Calu3 (cell line): ENCODE data around the gene KCNG1. TPM values are rescaled to one million over a fixed set of nuclear protein-coding genes. Genes with fewer than 3 reads are reported as not detected.

Experiments used
- BruUV-seq: library from RNA; stranded (reverse); fragments of 400-500 nt; replicated peaks from 2 replicates; lab custom pipeline; 2021; lab: Mats Ljungman, UMichigan
- CTCF ChIA-PET: fragments of 300-600 bp; sonication (Branson Sonifier 250); formaldehyde crosslinking; loops from one replicate; lab custom pipeline; 2022; ENCODE audit warnings: antibody characterized with exemption; lab: Charles Lee
- DNase-seq: peaks from one replicate; pipeline ENCODE4 v3.0.0; 2022
- H3K27ac Mint-ChIP-seq: one replicate; pipeline ENCODE4 v1.8.0; 2022; ENCODE audit warnings: mixed read lengths; ENCODE audit not compliant: unreplicated experiment
- H3K27me3 Mint-ChIP-seq: one replicate; pipeline ENCODE4 v1.8.0; 2022; ENCODE audit warnings: mixed read lengths; ENCODE audit not compliant: unreplicated experiment
- H3K36me3 Mint-ChIP-seq: one replicate; pipeline ENCODE4 v1.8.0; 2022; ENCODE audit warnings: mild to moderate bottlenecking, moderate library complexity, mixed read lengths; ENCODE audit not compliant: insufficient read depth, unreplicated experiment
- H3K4me1 Mint-ChIP-seq: one replicate; pipeline ENCODE4 v1.8.0; 2022; ENCODE audit warnings: mild to moderate bottlenecking, low read depth, mixed read lengths; ENCODE audit not compliant: unreplicated experiment
- H3K4me3 Mint-ChIP-seq: one replicate; pipeline ENCODE4 v1.8.0; 2022; ENCODE audit warnings: mild to moderate bottlenecking, low read depth, moderate library complexity, mixed read lengths; ENCODE audit not compliant: unreplicated experiment
- H3K9me3 Mint-ChIP-seq: one replicate; pipeline ENCODE4 v1.8.0; 2022; ENCODE audit warnings: low read depth, mixed read lengths; ENCODE audit not compliant: unreplicated experiment
- intact Hi-C: fragments of 100-400 bp; cut with micrococcal nuclease; formaldehyde crosslinking; loops from one replicate; pipeline ENCODE4 v1.10.0; 2022; ENCODE audit not compliant: unreplicated experiment
- total RNA-seq: library from RNA; stranded (reverse); gene quantifications from 2 replicates; pipeline ENCODE4 v1.2.3, GENCODE V29; 2022
- TF ChIP-seq, protein P1 (sequence below): fragments of 200-600 bp; IDR thresholded peaks from one replicate; pipeline ENCODE4 v1.8.0; 2022; ENCODE audit warnings: antibody characterized with exemption; ENCODE audit not compliant: unreplicated experiment

Gene KCNG1
- total RNA-seq, 1 experiment from 2014 or later, result 3.9 TPM

DNA sequence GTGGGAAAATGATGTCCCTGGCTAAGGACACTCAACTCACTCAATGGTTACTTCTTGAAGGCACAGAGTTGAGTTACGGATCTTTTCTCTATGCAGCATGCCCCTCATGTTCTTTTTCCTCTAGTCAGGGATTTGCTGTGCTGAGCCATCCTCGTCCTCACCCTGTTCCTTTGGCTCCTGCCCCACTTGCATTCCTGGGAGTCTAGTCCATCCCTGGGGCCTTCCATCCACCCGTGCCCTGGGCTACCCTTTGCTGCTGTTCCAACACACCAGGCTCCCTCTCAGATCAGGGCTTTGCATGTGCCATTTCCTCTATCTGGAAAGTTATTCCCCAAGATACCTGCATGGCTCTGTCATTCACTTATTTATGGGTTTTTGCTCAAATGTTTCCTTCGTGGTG lies 13.3 kb upstream of the KCNG1 start:
- Mint-ChIP-seq H3K36me3 (peaks cover 19% of the 10 kb centered on the region), H3K4me3 (no peak overlapping the region), H3K9me3 (no peaks in the 10 kb centered on the region), H3K27me3 (peaks cover 10% of the 10 kb centered on the region), H3K4me1 (peaks cover 15% of the 10 kb centered on the region), H3K27ac (peak overlapping the region; percentile 24)
- BruUV-seq, result no TSS peak
- TF ChIP-seq, protein P1, sequence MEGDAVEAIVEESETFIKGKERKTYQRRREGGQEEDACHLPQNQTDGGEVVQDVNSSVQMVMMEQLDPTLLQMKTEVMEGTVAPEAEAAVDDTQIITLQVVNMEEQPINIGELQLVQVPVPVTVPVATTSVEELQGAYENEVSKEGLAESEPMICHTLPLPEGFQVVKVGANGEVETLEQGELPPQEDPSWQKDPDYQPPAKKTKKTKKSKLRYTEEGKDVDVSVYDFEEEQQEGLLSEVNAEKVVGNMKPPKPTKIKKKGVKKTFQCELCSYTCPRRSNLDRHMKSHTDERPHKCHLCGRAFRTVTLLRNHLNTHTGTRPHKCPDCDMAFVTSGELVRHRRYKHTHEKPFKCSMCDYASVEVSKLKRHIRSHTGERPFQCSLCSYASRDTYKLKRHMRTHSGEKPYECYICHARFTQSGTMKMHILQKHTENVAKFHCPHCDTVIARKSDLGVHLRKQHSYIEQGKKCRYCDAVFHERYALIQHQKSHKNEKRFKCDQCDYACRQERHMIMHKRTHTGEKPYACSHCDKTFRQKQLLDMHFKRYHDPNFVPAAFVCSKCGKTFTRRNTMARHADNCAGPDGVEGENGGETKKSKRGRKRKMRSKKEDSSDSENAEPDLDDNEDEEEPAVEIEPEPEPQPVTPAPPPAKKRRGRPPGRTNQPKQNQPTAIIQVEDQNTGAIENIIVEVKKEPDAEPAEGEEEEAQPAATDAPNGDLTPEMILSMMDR, result no peak
- DNase-seq, result no peak
- intact Hi-C loops, result no loop called here
- CTCF ChIA-PET, result no interaction called here

GRCh38 chr20:51034988-51035656 lies 12.2 kb upstream of the KCNG1 start:
- intact Hi-C loops, result no loop called here
- no peaks in the 10 kb centered on the region for H3K9me3 Mint-ChIP-seq
- peaks cover 19% of the 10 kb centered on the region for H3K36me3 Mint-ChIP-seq
- peaks cover 21% of the 10 kb centered on the region for H3K27me3 Mint-ChIP-seq
- BruUV-seq, result no TSS peak
- no peak overlapping the region for H3K4me3 Mint-ChIP-seq
- TF ChIP-seq, protein P1, result no peak
- no peak for DNase-seq
- CTCF ChIA-PET, result interaction anchor here (0.7 kb wide), 1 partner anchor 14 kb away, joined by 3 read pairs; no protein-coding TSS in a partner anchor
- peak overlapping the region; percentile 83 for H3K27ac Mint-ChIP-seq
- peaks cover 15% of the 10 kb centered on the region for H3K4me1 Mint-ChIP-seq

DNA sequence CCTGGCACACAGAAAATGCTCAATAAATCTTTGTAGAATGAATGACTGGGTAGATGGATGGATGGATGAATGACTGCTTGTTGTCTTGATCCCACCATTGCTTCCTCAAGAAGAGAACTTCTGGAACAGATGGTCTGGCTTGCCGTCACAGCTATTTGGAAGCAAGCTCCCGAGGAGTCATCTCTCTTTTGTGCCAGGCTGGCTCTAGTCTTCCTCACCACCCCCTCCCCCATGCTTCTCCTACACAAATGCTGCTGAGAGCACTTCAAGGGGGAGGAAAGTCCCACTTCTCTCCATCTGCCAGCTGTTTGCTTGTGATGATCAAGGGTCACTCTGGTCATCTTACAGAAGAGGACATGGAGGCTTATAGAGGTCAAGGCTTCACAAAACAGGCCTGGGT lies 11.6 kb upstream of the KCNG1 start:
- TF ChIP-seq, protein P1, result no peak
- DNase-seq, result no peak
- no TSS peak for BruUV-seq
- intact Hi-C loops, result no loop called here
- peak overlapping the region; percentile 83 for H3K27ac Mint-ChIP-seq
- no peaks in the 10 kb centered on the region for H3K9me3 Mint-ChIP-seq
- peaks cover 19% of the 10 kb centered on the region for H3K36me3 Mint-ChIP-seq
- CTCF ChIA-PET, result interaction anchor here (0.6 to 1.0 kb wide), 4 partner anchors 9 to 561 kb away, joined by 3 read pairs; no protein-coding TSS in a partner anchor
- peaks cover 28% of the 10 kb centered on the region for H3K27me3 Mint-ChIP-seq
- peaks cover 15% of the 10 kb centered on the region for H3K4me1 Mint-ChIP-seq
- no peak overlapping the region for H3K4me3 Mint-ChIP-seq

DNA sequence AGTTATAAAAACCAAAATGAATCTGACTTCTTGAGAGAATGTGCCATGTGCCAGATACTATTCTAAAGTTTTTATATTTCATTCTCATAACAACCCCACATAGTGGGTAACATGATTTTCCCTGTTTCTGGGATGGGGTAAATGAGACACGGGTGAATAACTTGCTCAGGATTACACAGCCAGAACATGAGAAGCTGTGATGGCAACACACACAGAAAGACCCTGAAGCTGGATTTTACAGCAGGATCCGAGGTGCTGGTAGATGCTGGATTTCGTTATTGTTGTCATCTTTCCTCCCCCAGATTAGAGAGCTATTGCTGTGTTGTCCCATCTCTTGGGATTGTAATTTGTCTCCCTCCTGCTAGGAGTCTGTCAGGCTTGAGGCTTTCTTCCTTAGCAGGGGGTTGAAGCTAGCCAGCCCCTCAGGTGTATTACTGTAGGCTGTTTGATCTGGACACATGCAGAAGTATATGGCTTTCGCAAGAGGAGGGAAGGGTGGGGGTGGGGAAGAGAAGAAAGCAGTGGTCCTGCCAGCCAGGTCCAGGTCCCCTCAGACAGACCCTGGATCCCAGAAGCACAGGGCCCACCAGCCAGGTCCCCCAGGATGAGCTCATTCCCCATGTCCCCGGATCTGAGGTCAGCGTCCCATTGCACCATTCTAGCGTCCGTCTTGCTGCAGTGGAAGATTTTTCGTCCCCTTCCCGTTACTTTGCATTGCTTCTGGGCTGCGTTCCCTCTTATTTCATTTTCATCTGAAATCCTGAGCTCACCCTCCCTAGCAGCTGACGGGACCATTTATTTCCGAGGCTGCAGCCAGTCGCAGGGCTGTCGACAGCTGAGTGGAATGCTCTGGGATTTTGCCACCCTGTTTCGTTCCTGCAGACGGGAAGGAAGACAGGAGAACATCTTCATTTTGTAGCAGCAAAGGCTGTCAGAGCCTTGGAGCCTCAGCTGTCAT lies 7.3 kb upstream of the KCNG1 start:
- peaks cover 70% of the 10 kb centered on the region for H3K27me3 Mint-ChIP-seq
- H3K36me3 Mint-ChIP-seq, result peaks cover 19% of the 10 kb centered on the region
- BruUV-seq, result no TSS peak
- no peaks in the 10 kb centered on the region for H3K9me3 Mint-ChIP-seq
- TF ChIP-seq, protein P1, result no peak
- H3K27ac Mint-ChIP-seq, result no peak overlapping the region
- DNase-seq, result no peak
- intact Hi-C loops, result no loop called here
- CTCF ChIA-PET, result interaction anchor here (0.5 to 1.3 kb wide), 5 partner anchors 14 to 214 kb away, joined by 4 to 10 read pairs (median 5); no protein-coding TSS in a partner anchor
- H3K4me3 Mint-ChIP-seq, result no peak overlapping the region
- peaks cover 8% of the 10 kb centered on the region for H3K4me1 Mint-ChIP-seq
